Measurements from ENCODE around the gene TXNDC11.

The TXNDC11 gene

GRCh38 chr16:11688520-11688886, 54.2 kb downstream of the TXNDC11 start:
- DNase-seq (ENCODE audit: low spot score): no peak

DNA sequence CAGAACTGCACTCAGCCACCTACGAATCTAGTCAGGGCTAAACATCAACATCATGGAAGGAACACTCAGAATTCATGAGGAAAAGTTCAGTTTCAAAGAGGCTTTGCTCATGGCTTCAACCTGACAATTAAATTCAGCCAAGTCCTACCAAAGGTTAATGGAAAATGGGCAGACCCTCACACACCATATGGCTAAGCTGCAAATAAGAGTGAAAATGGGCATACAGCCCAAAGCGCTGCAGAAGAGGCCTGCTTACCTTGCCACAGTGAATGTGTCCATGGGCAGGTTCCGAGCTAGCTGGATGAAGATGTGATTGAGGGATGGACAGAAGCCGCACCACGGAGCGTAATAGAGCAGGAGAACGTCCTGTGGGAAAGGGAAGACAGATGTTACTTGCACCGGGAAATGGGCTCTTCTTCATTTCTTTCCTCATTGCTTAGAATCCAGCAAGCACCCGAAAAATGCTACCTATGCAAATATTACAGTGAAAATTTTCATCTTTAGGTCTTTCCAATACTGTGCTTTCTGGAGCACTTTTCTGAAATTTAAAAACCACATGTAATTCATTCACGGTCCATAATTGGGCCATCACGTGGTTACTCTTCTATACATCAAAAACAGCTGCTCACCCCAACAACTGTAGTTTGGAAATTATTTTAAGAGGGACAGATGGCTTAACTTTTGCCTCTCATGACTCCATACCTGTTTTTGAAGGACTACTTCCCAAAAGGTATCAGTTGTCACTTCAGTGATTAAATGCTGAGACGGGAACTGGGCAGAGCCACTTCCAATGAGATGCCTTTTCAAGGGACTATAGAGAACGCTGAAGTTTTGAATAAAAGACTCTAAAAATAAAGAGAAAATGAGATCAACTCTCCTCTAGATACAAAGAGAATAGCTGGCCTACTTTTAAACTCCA, 54.8 kb downstream of the TXNDC11 start:
- DNase-seq (ENCODE audit: low spot score): no peak

DNA sequence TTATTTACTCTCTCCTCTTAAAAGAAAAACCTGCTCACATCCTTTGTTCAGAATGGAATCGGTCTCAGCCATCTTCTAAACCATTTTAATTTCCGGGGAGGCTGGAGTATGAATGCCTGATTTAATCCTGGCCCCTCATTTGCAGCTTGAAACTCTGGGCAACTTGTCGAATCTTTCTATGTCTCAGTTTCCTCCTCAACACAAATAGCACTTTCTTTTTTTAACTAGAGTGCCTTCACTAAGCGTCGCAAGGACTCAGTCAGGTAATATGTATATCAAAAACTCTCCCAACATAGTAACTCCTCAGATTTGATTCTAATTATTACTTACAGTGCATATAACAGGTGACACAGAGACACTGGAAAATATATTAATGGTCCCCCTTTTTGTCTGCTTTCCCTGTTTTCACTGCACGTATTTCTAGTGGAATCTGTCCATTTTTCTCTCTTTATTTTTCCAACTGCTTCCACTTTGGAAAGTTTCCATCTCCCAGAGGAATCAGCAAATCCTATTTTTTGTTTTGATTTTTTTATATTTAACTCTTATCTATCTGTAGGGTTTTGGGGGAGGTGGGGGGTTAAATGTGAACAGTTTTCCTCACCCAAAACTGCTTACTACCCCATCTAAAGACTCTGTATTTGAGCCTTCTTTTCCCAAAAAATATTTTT, 55.8 kb downstream of the TXNDC11 start:
- no peak for DNase-seq (ENCODE audit: low spot score)

GRCh38 chr16:11685844-11686618, 56.6 kb downstream of the TXNDC11 start:
- no peak for DNase-seq (ENCODE audit: low spot score)

- DNase-seq (ENCODE audit: low spot score): no peak
Measured at GRCh38 chr16:11684231-11685025, 58.2 kb downstream of the TXNDC11 start.

GRCh38 chr16:11683145-11683544, 59.5 kb downstream of the TXNDC11 start:
- no peak for DNase-seq (ENCODE audit: low spot score)

DNA sequence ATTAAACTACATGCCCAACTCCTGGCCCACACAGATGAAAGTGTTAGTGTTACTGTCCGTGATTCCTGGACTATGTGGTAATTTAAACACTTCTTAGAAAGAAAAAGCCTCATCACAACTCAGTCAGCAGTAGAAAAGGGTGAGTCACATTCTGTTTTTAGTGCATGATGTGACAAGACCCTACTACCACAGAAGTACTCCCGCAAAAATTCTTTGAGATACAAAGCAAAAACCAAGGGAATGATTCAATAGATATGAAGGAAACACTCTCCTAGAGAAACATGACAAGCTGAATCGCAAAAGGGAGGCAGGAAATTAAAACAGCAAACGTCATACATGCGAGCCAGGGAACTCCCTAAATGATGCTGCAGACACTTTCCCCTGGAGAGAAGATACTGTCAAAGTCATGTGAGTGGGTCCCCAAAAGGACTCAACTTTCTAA, 60.0 kb downstream of the TXNDC11 start:
- DNase-seq (ENCODE audit: low spot score): no peak

DNA sequence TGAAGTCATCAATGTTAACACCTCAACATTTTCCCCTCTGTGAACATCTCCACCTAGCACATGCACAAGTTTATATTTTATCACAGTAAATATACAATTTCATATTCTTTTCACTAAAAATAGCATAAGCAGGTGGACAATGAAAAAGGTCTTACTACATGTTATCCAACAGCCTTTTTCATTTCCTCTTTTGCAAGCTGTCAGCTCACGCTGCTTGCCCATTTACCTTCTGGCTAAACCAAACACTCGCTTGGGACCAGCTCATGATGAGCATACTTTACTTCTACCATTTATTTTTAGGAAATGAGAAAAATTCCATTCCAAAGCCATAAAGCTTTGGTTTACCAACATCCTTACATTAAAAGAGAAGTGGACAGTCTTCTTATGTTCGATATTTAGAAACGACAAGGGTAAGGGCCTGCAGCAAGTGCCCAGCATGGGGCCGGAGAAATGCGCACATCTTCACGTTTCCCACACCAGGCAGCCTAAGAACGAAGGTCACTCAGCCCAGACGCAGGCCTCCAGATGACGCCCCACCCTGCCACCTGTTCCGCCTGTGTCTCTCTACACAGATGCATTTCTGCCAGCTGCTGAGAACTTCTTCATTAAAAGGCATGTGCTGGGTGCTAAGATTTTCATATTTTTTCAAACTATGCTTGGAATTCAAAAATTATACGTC, 60.5 kb downstream of the TXNDC11 start:
- DNase-seq (ENCODE audit: low spot score): no peak

GRCh38 chr16:11681556-11681955, 61.1 kb downstream of the TXNDC11 start:
- DNase-seq (ENCODE audit: low spot score): no peak

- no peak for DNase-seq (ENCODE audit: low spot score)
Measured at GRCh38 chr16:11679941-11680911, 62.4 kb downstream of the TXNDC11 start.

GRCh38 chr16:11679250-11679649, 63.4 kb downstream of the TXNDC11 start:
- no peak for DNase-seq (ENCODE audit: low spot score)

DNA sequence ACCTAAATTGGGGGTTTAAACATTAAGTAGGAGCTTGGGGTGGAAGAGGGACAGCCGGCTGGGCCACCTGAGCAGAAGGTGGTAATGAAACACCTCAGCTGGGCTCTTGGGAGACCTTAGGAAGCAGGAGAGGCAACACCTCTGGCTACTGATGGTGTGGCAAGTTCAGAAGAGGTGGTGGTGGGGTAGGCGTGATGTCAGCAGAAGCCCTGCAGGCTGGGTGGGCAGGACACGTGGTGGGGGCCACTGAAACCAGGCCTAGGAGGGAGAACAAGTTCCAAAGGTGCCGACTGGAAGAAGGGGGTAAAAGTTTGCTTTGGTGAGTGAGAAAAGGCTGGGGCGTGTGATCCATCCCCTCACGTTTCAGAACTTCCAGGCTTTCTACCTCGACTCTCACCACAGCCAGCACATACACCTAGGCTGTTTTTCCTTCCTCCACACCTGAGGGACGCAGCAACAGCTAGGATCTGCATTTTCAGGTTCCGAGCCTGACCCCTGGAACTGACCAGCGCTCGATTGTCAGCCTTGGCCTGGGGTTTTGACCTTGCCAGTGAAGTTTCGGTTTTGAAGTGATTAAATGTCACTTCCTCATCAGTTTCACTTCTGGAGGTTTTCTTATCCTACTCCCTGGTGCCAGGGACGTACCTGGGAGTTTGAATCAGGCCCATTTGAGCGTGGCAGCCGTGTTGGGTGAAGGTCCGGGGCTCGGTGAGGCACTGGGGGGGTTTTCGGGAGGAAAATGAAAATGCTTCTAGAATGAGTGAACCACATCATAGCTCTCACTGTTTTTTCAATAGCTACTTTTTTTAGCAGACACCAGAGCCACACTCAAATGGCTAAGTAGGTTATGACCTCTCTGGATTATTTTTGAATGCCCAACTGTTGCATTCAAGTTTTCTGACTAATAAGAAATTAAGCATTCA, 64.4 kb downstream of the TXNDC11 start:
- DNase-seq (ENCODE audit: low spot score): no peak

DNA sequence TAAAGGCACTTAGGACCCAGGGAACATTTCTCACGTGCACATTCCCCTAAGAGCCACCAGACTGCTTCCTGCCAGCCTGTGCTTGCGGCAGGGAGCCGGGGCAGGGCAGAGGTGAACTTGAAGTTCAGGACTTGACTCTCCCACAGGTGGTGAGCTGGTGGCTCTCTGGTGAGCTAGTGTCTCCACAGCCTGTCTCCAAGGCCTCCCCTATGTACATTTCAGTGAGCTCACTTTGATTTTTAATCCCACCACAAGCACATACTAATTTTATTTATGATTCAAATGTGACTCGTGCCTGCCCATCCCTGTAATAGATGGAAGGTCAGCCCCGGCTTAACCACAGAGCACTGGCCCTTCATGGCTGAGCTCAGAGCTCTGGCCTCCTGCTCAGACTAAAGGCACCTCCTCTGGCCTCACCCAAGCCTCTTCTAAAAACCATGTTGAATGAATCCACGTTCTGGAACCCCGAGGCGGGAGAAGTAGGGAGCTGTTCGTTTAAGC, 65.2 kb downstream of the TXNDC11 start:
- no peak for DNase-seq (ENCODE audit: low spot score)

- no peak for DNase-seq (ENCODE audit: low spot score)
Measured at GRCh38 chr16:11676799-11677198, 65.9 kb downstream of the TXNDC11 start.

DNA sequence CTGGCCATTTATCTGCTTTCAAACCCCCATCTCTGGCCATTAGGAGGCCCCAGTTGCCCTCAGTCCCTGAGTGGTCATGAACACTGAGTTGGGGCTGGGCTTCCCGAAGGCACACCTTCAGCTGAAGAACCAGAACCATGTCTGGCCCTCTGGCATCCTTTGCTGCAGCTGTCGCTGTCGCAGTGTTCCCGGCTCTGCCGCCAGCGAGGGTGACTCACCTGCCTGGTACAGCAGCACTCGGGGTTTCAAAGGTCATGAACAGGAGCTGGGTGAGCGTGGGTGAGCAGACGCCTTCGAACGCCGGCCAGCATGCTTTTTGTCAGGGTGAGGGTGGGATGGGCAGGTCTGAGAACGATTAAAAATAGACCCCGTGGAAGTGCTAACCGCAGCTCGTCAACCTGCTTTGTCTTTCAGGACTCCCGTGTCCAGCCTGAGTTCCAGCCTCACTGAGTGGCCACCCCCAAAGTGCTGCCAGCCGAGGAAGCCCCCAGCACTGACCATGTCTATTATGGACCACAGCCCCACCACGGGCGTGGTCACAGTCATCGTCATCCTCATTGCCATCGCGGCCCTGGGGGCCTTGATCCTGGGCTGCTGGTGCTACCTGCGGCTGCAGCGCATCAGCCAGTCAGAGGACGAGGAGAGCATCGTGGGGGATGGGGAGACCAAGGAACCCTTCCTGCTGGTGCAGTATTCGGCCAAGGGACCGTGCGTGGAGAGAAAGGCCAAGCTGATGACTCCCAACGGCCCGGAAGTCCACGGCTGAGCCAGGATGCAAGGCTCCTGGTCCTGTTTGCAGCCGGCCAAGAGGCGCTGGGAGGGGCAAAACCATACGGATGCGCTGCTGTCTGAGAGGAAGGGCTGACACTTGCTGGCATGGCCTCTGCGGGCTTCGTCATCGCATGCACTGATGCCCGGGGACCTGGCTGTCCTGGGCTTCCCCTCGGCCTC, 66.8 kb downstream of the TXNDC11 start:
- peak; percentile 38 for DNase-seq (ENCODE audit: low spot score)

- DNase-seq (ENCODE audit: low spot score): no peak
Measured at GRCh38 chr16:11674818-11675560, 67.7 kb downstream of the TXNDC11 start.
